HepG2 (cell line): ENCODE results near the gene ZSCAN2. TPM values are rescaled to one million over a fixed set of nuclear protein-coding genes. Genes with fewer than 3 reads are reported as not detected.

Experiments
- ATAC-seq: fragments of 200-7000 bp; cut with Tn5 transposase; 3 replicates; pipeline ENCODE4 v1.9.1; 2020; ENCODE audit warnings: mild to moderate bottlenecking, moderate library complexity
- BruUV-seq: library from RNA; stranded (reverse); fragments of 400-500 nt; replicated peaks from 2 replicates; lab custom pipeline; 2021; lab: Mats Ljungman, UMichigan
- CTCF ChIA-PET: fragments of 300-600 bp; formaldehyde crosslinking; extraction: SDS; loops from one replicate; lab custom pipeline; 2021; ENCODE audit warnings: low total read pairs, inconsistent platforms, low intra/inter-chr PET ratio; lab: Yijun Ruan, JAX
- POLR2A ChIA-PET: fragments of 350-600 bp; sonication (Branson Sonifier 250); formaldehyde crosslinking; loops from one replicate; lab custom pipeline; 2020; ENCODE audit warnings: antibody characterized with exemption, inconsistent platforms; lab: Yijun Ruan, JAX
- DNase-seq: peaks from one replicate; pipeline ENCODE4 v3.0.0-alpha.2; 2015; ENCODE audit warnings: low spot score
- FAIRE-seq: peaks from 3 replicates; lab custom pipeline; 2011; peaks lifted over from hg19 to GRCh38; lab: Jason Lieb, UNC
- H2AFZ ChIP-seq: one replicate; pipeline ENCODE4 v1.6.1; 2011; ENCODE audit warnings: low read length, inconsistent platforms
- H3K27ac ChIP-seq: fragments of 300-600 bp; 3 replicates; pipeline ENCODE4 v1.8.0; 2011; ENCODE audit warnings: mixed run types, mild to moderate bottlenecking, mixed read lengths, low read length, inconsistent platforms; ENCODE audit not compliant: insufficient read depth; ENCODE audit errors: extremely low read length
- H3K27me3 ChIP-seq, 2 experiments: fragments of 200-600 bp in 1 of 2; 2 replicates in 1 of 2; 3 replicates in 1 of 2; pipeline versions ENCODE4 v1.6.0 to v1.8.0; 2011; ENCODE audit warnings: low read length in 2 of 2, mild to moderate bottlenecking in 2 of 2, moderate library complexity in 2 of 2, inconsistent platforms in 1 of 2; ENCODE audit not compliant: insufficient read depth in 2 of 2, control insufficient read depth in 1 of 2
- H3K36me3 ChIP-seq, 2 experiments: fragments of 200-600 bp in 1 of 2; replicated peaks in 1 of 2; 2 replicates in 1 of 2; 3 replicates in 1 of 2; pipeline versions ENCODE4 v1.5.1 to v1.8.0; 2011; ENCODE audit warnings: low read length in 2 of 2, inconsistent platforms in 1 of 2; ENCODE audit not compliant: insufficient read depth in 2 of 2, control insufficient read depth in 1 of 2
- H3K4me1 ChIP-seq: 2 replicates; pipeline ENCODE4 v1.5.1; 2012; ENCODE audit warnings: low read length, inconsistent platforms; ENCODE audit not compliant: insufficient read depth
- H3K4me2 ChIP-seq: 2 replicates; pipeline ENCODE4 v1.6.0; 2011; ENCODE audit warnings: low read depth, low read length, inconsistent platforms
- H3K4me3 ChIP-seq, 3 experiments: fragments of 200-600 bp in 1 of 3; sonication (generic), shearing (Covaris generic) in 1 of 3; replicated peaks in 1 of 3; 2 replicates each; pipeline ENCODE4 v1.5.1; 2011 to 2016; ENCODE audit warnings: low read length in 3 of 3, inconsistent platforms in 2 of 3, low read depth in 2 of 3, mild to moderate bottlenecking in 2 of 3, control low read depth in 1 of 3, mixed read lengths in 1 of 3; ENCODE audit not compliant: insufficient read depth in 1 of 3
- H3K79me2 ChIP-seq: one replicate; pipeline ENCODE4 v1.6.1; 2011; ENCODE audit warnings: low read length, inconsistent platforms; ENCODE audit not compliant: insufficient read depth
- H3K9ac ChIP-seq: 2 replicates; pipeline ENCODE4 v1.6.0; 2011; ENCODE audit warnings: mild to moderate bottlenecking, low read depth, low read length, inconsistent platforms; ENCODE audit not compliant: insufficient read depth
- H3K9me3 ChIP-seq: 2 replicates; pipeline ENCODE4 v1.5.1; 2012; ENCODE audit warnings: mild to moderate bottlenecking, low read length
- H4K20me1 ChIP-seq: 2 replicates; pipeline ENCODE4 v1.6.0; 2011; ENCODE audit warnings: inconsistent platforms, mild to moderate bottlenecking, low read length, moderate library complexity; ENCODE audit not compliant: insufficient read depth
- AGO2 ChIP-seq: fragments of 200-400 bp; formaldehyde crosslinking; optimal IDR thresholded peaks from 2 replicates; pipeline ENCODE3; 2017; ENCODE audit warnings: mild to moderate bottlenecking, low read depth, low read length, moderate library complexity
- FOSL1 ChIP-seq: sonication (generic); formaldehyde crosslinking; IDR thresholded peaks from 2 replicates; pipeline ENCODE4 v1.9.0; 2021; ENCODE audit warnings: missing genetic modification reagents, borderline replicate concordance
- GABPB1 ChIP-seq: IDR thresholded peaks from 2 replicates; pipeline ENCODE4 v1.6.1; 2016; ENCODE audit warnings: mild to moderate bottlenecking, missing genetic modification reagents, moderate library complexity, missing compliant biosample characterization
- IKZF5 ChIP-seq: IDR thresholded peaks from 2 replicates; pipeline ENCODE4 v1.6.1; 2018; ENCODE audit warnings: missing genetic modification reagents, mild to moderate bottlenecking, missing compliant biosample characterization
- MED13 ChIP-seq: sonication (generic); formaldehyde crosslinking; IDR thresholded peaks from 2 replicates; pipeline ENCODE4 v1.5.0; 2020; ENCODE audit warnings: missing genetic modification reagents
- ONECUT2 ChIP-seq: sonication (generic); formaldehyde crosslinking; IDR thresholded peaks from 2 replicates; pipeline ENCODE4 v1.4.0; 2020; ENCODE audit warnings: missing genetic modification reagents
- TEF ChIP-seq: sonication (generic); formaldehyde crosslinking; IDR thresholded peaks from 2 replicates; pipeline ENCODE4 v1.5.0; 2020; ENCODE audit warnings: missing genetic modification reagents
- TRIM22 ChIP-seq: fragments of 450-650 bp; IDR thresholded peaks from 2 replicates; pipeline ENCODE4 v1.6.1; 2017
- ZBTB3 ChIP-seq: sonication (generic); formaldehyde crosslinking; IDR thresholded peaks from 2 replicates; pipeline ENCODE4 v1.4.0; 2020; ENCODE audit warnings: low read depth, mild to moderate bottlenecking, moderate library complexity, missing genetic modification reagents, borderline replicate concordance
- WGBS: methylation state at CpG from one replicate; pipeline ENCODE4 v1.1.6; 2017; ENCODE audit warnings: low lambda C conversion rate; 5-methylcytosine and 5-hydroxymethylcytosine counted together
- in situ Hi-C: cut with HindIII; loops from 2 replicates; pipeline ENCODE4 v1.10.0; 2017; ENCODE audit warnings: low pct_unique_long_range_greater_than_20kb; ENCODE audit not compliant: extremely low pct_ligation_motif_present
- intact Hi-C: fragments of 100-400 bp; cut with micrococcal nuclease; formaldehyde crosslinking; loops from one replicate; pipeline ENCODE4 v1.10.0; 2022; ENCODE audit not compliant: unreplicated experiment
- polyA plus RNA-seq, 8 experiments: library from polyadenylated mRNA; depleted of rRNA in 3 of 8; stranded (reverse) in 7 of 8; unstranded in 1 of 8; fragments of >200 nt; fragmentation: Illumina TruSeq in 4 of 8; extraction: Trizol in 4 of 8; gene quantifications; 2 replicates each; pipeline versions ENCODE4 v1.2.1 to v1.2.3, GENCODE V29; 2011 to 2016; ENCODE audit warnings: low read depth in 4 of 8, missing spikeins in 1 of 8, mixed read lengths in 1 of 8; ENCODE audit not compliant: insufficient read depth in 1 of 8
- total RNA-seq, 5 experiments: library from RNA; depleted of rRNA; stranded (reverse); fragments of >200 nt; fragmentation: Illumina TruSeq; extraction: Trizol; gene quantifications; 2 replicates each; pipeline ENCODE4 v1.2.3, GENCODE V29; 2016; ENCODE audit warnings: low read depth in 1 of 5

Gene ZSCAN2
- total and polyA plus RNA-seq, 2 of the 13 experiments (the other 11 are each of a cell fraction or from before 2014, with no cell fraction given), result 11.4 to 21.5 TPM

DNA sequence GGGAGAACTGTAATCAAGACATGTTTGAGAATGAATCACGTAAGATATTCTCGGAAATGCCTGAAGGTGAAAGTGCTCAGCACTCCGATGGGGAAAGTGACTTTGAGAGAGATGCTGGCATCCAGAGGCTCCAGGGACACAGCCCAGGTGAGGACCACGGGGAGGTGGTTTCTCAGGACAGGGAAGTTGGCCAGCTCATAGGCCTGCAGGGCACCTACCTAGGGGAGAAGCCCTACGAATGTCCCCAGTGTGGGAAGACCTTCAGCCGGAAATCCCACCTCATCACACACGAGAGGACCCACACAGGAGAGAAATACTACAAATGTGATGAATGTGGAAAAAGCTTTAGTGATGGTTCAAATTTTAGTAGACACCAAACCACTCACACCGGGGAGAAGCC is 19.8 kb downstream of the ZSCAN2 start:
- CTCF ChIA-PET, result no interaction called here
- no TSS peak for BruUV-seq
- no peak overlapping the region for H3K4me3 ChIP-seq
- TF ChIP-seq FOSL1 (CRISPR knock-in tag) (no peak), ZBTB3 (no peak), MED13 (CRISPR knock-in tag) (no peak), TRIM22 (no peak)
- FAIRE-seq (no peak), DNase-seq (no peak), ATAC-seq (no peak)
- peaks cover 17 to 26% of the 10 kb centered on the region in 2 experiments for H3K36me3 ChIP-seq
- POLR2A ChIA-PET, result interaction anchor here (1.2 to 2.7 kb wide), 2 partner anchors 10 to 33 kb away, joined by 3 to 16 read pairs; partner anchors contain the start of gene WDR73
- H3K27me3 ChIP-seq, result no peaks in the 10 kb centered on the region
- H3K4me1 ChIP-seq, result peaks cover 21% of the 10 kb centered on the region
- no peak overlapping the region for H3K27ac ChIP-seq
- H3K9me3 ChIP-seq, result no peaks in the 10 kb centered on the region
- no peak overlapping the region for H3K9ac ChIP-seq
- H3K79me2 ChIP-seq, result peaks cover 4% of the 10 kb centered on the region
- no peak overlapping the region for H2AFZ ChIP-seq
- no peak overlapping the region for H3K4me2 ChIP-seq
- intact Hi-C loops, result no loop called here
- 99% methylated on average over 8 of the region's 8 CpGs for WGBS
- in situ Hi-C loops, result no loop called here
- no peaks in the 10 kb centered on the region for H4K20me1 ChIP-seq

GRCh38 chr15:84621358-84621979 is 20.7 kb downstream of the ZSCAN2 start:
- POLR2A ChIA-PET, result interaction anchor here (1.0 to 2.7 kb wide), 2 partner anchors 9 to 15 kb away, joined by 4 to 16 read pairs; no protein-coding TSS in a partner anchor
- no peak overlapping the region for H3K9ac ChIP-seq

More at GRCh38 chr15:84621358-84621979, 20.7 kb downstream of the ZSCAN2 start:
- DNase-seq (no peak), ATAC-seq (no peak), FAIRE-seq (no peak)
- peaks cover 4% of the 10 kb centered on the region for H3K79me2 ChIP-seq
- peaks cover 17 to 25% of the 10 kb centered on the region in 2 experiments for H3K36me3 ChIP-seq
- in situ Hi-C loops, result no loop called here
- intact Hi-C loops, result no loop called here
- WGBS, result 98% methylated on average over 11 of the region's 17 CpGs
- CTCF ChIA-PET, result no interaction called here
- TSS peak; percentile 35 for BruUV-seq
- TF ChIP-seq ONECUT2, result no peak
- TF ChIP-seq IKZF5 (CRISPR knock-in tag), result no peak
- no peak for TF ChIP-seq TEF (CRISPR knock-in tag)
- peak; percentile 35 for TF ChIP-seq AGO2
- TF ChIP-seq GABPB1 (CRISPR knock-in tag), result no peak
- H3K4me3 ChIP-seq, result no peak overlapping the region
- no peak overlapping the region for H2AFZ ChIP-seq
- no peaks in the 10 kb centered on the region for H3K9me3 ChIP-seq
- no peak overlapping the region for H3K4me2 ChIP-seq
- H4K20me1 ChIP-seq, result no peaks in the 10 kb centered on the region
- H3K27me3 ChIP-seq, result no peaks in the 10 kb centered on the region
- no peak overlapping the region for H3K27ac ChIP-seq
- peaks cover 22% of the 10 kb centered on the region for H3K4me1 ChIP-seq
